ENCODE measurements around the gene LSM3. TPM values are rescaled to one million over a fixed set of nuclear protein-coding genes. Genes with fewer than 3 reads are reported as not detected.

LSM3 gene
- total RNA-seq, 1 experiment from 2014 or later = 17.4 TPM

DNA sequence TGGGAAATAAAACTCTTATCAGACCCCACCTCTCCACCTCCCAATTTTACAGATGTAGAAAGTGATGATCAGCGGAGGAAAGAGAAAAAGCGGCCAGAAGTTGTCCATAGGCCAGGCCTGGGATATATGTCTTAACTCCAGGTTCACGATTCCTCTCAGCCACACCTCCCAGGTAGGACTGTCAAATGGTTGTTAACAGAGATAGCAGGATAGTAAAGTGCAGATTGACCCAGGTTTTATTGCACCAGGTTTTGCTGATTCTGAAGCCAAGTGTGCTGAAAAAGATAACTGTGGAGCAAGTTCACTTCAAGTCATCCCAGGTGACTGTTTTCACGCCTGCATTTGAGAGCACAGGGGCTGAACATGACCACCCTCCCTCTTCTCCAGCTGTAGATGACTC, 36.1 kb downstream of the LSM3 start:
- Histone ChIP-seq H3K79me2 (ENCODE audit: insufficient read depth, low read length) (no peaks in the 10 kb centered on the region), H3K4me3 (replicated peaks in 1 of 2; ENCODE audit: low read depth in 1 of 2, low read length in 2 of 2) (no peak overlapping the region), H3K4me1 (ENCODE audit: control insufficient read depth in 1 of 2, insufficient read depth in 2 of 2, low read length in 2 of 2) (no peaks in the 10 kb centered on the region), H3K9ac (ENCODE audit: low read length) (no peak overlapping the region), H3K4me2 (ENCODE audit: low read length) (no peak overlapping the region), H3K36me3 (ENCODE audit: control insufficient read depth in 1 of 2, insufficient read depth in 2 of 2, low read length in 2 of 2) (no peaks in the 10 kb centered on the region), H3K9me2 (ENCODE audit: insufficient read depth) (no peaks in the 10 kb centered on the region), H2AFZ (ENCODE audit: low read depth, low read length, poor library complexity, severe bottlenecking) (no peak overlapping the region), H3K9me3 (ENCODE audit: control insufficient read depth in 1 of 2, insufficient read depth in 1 of 2, low read depth in 1 of 2, low read length in 2 of 2) (no peaks in the 10 kb centered on the region), H3K27ac (ENCODE audit: low read depth, low read length) (no peak overlapping the region), H3K27me3 (ENCODE audit: insufficient read depth, low read length) (no peaks in the 10 kb centered on the region), H4K20me1 (ENCODE audit: insufficient read depth) (no peaks in the 10 kb centered on the region)
- ATAC-seq (no peak), DNase-seq (ENCODE audit: low read depth, low spot score) (no peak)
- ChIA-PET CTCF (interaction anchor here (5.1 kb wide), 1 partner anchor 11 kb away, joined by 20 read pairs; no protein-coding TSS in a partner anchor), RAD21 (ENCODE audit: low non-redundant PET in 1 of 2, low total read pairs in 2 of 2, uncharacterized antibody in 2 of 2, unreplicated experiment in 2 of 2) (no interaction called here), POLR2A (no interaction called here)
- no TSS peak for BruUV-seq (replicated peaks)
- intact Hi-C loops (cut with micrococcal nuclease) = no loop called here
- no peak for TF ChIP-seq EZH2 (IDR thresholded peaks at IDR 0.05)
- TF ChIP-seq POLR2AphosphoS5 (IDR thresholded peaks at IDR 0.05; ENCODE audit: low read depth, low read length) = no peak
- TF ChIP-seq SP1 (IDR thresholded peaks at IDR 0.05; ENCODE audit: low read depth) = no peak
- no peak for TF ChIP-seq MAX (IDR thresholded peaks at IDR 0.05)
- TF ChIP-seq REST (IDR thresholded peaks at IDR 0.05; ENCODE audit: low read depth) = no peak
- TF ChIP-seq POLR2A (IDR thresholded peaks at IDR 0.05; ENCODE audit: borderline replicate concordance, extremely low read depth, insufficient read depth, insufficient read length) = no peak
- no peak for TF ChIP-seq ZNF274 (IDR thresholded peaks at IDR 0.05; ENCODE audit: low read depth, low read length)
- TF ChIP-seq JUND (IDR thresholded peaks at IDR 0.05) = no peak
- TF ChIP-seq TCF7L2 (IDR thresholded peaks at IDR 0.05; ENCODE audit: borderline replicate concordance, extremely low read depth, insufficient read depth, insufficient read length) = no peak
- no peak for TF ChIP-seq YY1 (IDR thresholded peaks at IDR 0.05; ENCODE audit: extremely low read depth, insufficient replicate concordance, low read depth, low read length)
- TF ChIP-seq EGR1 (IDR thresholded peaks at IDR 0.05; ENCODE audit: low read depth) = no peak
- no peak for TF ChIP-seq CTCF (IDR thresholded peaks at IDR 0.05 in 2 of 3, conservative IDR thresholded peaks at IDR 0.05 in 1 of 3; ENCODE audit: borderline replicate concordance in 1 of 3, insufficient read depth in 1 of 3, low read depth in 2 of 3, low read length in 2 of 3)
- no peak for TF ChIP-seq SRF (IDR thresholded peaks at IDR 0.05; ENCODE audit: low read depth)
- no peak for TF ChIP-seq ZBTB33 (IDR thresholded peaks at IDR 0.05; ENCODE audit: extremely low read depth, insufficient replicate concordance, low read length)
- TF ChIP-seq, protein P1, sequence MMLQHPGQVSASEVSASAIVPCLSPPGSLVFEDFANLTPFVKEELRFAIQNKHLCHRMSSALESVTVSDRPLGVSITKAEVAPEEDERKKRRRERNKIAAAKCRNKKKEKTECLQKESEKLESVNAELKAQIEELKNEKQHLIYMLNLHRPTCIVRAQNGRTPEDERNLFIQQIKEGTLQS (IDR thresholded peaks at IDR 0.05) = no peak
- TF ChIP-seq ZFX (IDR thresholded peaks at IDR 0.05) = no peak
- TF ChIP-seq EZH2phosphoT487 (IDR thresholded peaks at IDR 0.05; ENCODE audit: borderline replicate concordance) = no peak
- TF ChIP-seq CBX3 (IDR thresholded peaks at IDR 0.05; ENCODE audit: low read depth) = no peak
- no peak for TF ChIP-seq RAD21 (IDR thresholded peaks at IDR 0.05; ENCODE audit: low read depth)
- TF ChIP-seq SIN3A (IDR thresholded peaks at IDR 0.05; ENCODE audit: low read depth) = no peak

Measured in HCT116 (cell line).